ENCODE measurements around the gene ZKSCAN7.
"Not testable (repeated sequence)": the region's sequence is repeated elsewhere in the genome, so short reads cannot be mapped to it uniquely, and the experiment has no call there.

Gene ZKSCAN7

GRCh38 chr3:44577354-44577952 lies 22.5 kb downstream of the ZKSCAN7 start:
- not testable (repeated sequence) for DNase-seq

GRCh38 chr3:44578316-44578715 lies 23.3 kb downstream of the ZKSCAN7 start:
- not testable (repeated sequence) for DNase-seq

GRCh38 chr3:44578924-44579515 lies 24.0 kb downstream of the ZKSCAN7 start:
- DNase-seq, result not testable (repeated sequence)

GRCh38 chr3:44579749-44580148 lies 24.8 kb downstream of the ZKSCAN7 start:
- DNase-seq, result not testable (repeated sequence)

- not testable (repeated sequence) for DNase-seq
Observed at GRCh38 chr3:44580971-44581370, 26.0 kb downstream of the ZKSCAN7 start.

- peak; percentile 58 to 66 for DNase-seq
Observed at GRCh38 chr3:44584646-44585501, 29.9 kb downstream of the ZKSCAN7 start, which contains the start of gene ZNF660. TSS of gene ZNF660 (plus strand) at chr3:44584964. CDS start at chr3:44594194, 9,230 bp downstream.

GRCh38 chr3:44596621-44597020 lies 41.6 kb downstream of the ZKSCAN7 start:
- no peak for DNase-seq

GRCh38 chr3:44601749-44602148 lies 46.8 kb downstream of the ZKSCAN7 start:
- DNase-seq, result no peak

GRCh38 chr3:44612678-44613077 lies 57.7 kb downstream of the ZKSCAN7 start:
- DNase-seq, result no peak
